ENCODE results near the gene ZNF98.

Gene ZNF98

DNA sequence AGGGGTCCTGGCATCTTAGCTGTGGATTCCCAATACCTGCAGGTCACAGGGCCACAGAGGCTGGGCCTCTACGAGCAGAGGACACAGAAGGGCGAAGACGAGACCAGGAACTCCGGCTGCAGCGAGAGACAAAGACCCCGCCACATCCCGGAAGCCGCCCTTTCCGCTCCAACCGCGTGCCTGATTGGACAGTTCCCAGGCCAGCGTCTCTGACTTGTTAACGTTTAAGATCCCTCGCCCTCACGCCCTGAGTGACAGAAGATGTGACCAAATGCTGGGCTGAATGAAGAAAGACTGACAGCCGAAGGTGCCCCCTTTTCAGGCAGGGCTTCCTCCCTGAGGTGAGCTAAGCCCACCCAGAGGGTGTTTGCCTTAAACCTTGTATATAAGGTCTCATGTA is at the start of gene ZNF98:
Gene ZNF98 (minus strand): TSS at position 136 of the 400 bp plus-strand sequence. CDS start 122 bp downstream, at position 14.
- peak; percentile 37 for DNase-seq

DNA sequence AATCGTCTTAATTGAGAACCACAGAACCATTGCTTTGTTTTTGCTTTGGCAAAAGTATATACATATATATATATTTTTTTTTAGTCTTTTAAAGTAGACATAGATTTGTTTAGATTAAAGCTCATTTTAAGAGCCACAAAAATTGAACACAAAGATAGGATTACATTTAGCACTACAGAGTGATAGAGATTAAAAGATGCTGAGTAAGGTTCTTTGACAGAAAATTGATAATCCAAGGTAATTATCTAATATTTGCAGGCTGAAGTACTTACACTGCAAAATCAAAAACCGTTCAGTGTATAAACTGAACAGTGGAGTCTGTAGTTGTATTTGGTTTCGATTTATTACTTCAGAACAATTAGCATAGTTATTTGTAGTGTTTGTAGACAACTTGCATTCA is 24.5 kb upstream of the ZNF98 start:
- DNase-seq = no peak

- DNase-seq = no peak
Measured at GRCh38 chr19:22438011-22438410, 15.9 kb upstream of the ZNF98 start.

- DNase-seq = no peak
Measured at GRCh38 chr19:22427960-22428913, 6.1 kb upstream of the ZNF98 start.

DNA sequence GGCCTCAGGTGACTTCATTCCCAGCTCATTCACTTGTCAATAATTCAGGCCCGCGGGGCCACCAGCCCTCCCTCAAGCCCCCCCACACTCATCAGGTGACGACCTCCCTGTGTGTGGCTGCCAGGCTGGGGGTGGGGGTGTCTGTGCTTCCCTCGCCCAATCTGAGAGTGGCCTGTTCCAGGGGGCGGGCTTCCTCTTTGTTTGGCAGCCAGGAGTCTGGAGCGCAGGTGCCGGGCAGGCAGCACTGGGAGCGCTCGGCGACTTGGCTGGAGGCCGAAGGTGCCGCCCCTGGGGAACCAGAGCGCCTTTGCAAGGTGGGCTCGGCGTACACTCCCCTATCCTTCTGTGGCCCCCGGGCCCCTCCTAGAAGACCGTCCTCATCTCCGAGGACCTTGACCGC is 5.4 kb upstream of the ZNF98 start:
- no peak for DNase-seq

DNA sequence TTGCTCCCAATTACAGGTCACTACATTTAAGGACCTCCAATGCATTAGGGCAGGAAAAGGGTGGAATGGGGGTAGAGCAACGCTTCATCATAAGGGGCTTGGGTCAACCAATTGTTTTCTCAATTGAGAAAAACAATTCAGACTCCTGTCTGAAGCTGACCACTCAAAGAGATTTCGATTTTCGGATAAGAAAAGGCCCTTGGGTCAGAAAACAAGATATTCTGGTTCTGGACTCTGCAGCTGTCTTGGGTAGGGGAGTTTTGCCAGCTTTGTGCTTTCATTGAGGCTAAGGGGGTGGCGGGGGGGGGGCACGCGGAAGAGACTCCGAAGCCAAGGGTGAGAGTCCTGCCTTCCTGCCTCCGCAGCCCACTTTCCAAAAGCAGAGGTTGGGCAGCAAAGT is 4.8 kb upstream of the ZNF98 start:
- no peak for DNase-seq

GRCh38 chr19:22421797-22422196 is 349 bp downstream of the ZNF98 start:
- no peak for DNase-seq

DNA sequence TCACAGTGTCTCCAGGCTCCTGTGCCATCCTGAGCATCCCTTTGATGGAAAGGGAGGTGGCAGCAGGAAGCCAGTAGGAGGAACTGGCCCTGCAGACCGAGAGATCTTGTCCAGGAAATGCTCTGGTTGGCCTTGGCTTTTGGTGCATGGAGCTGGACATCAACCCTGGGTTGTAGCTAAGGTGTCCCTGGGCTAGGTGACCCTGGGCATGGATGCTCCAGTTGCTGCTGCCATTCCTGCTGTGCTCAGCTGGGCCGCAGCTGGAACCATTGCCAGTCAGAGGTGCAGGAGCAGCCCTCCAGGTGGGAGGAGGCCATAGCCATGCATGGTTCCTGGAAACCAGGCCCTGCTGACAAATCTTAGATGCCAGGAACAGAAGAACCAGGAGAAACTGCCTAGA is 67.5 kb downstream of the ZNF98 start:
- no peak for DNase-seq

Measured in GF-D8 (cell line).